SKM-1 treated with dmso at 0.1 percent for 144 hours (cell line): ENCODE results near the gene SYNE1.
"Not testable (repeated sequence)": the region's sequence is repeated elsewhere in the genome, so short reads cannot be mapped to it uniquely, and the experiment has no call there.

Experiments
- DNase-seq: peaks from one replicate; lab custom pipeline; 2025; ENCODE audit not compliant: unreplicated experiment; lab: John Stamatoyannopoulos, UW

The SYNE1 gene

DNA sequence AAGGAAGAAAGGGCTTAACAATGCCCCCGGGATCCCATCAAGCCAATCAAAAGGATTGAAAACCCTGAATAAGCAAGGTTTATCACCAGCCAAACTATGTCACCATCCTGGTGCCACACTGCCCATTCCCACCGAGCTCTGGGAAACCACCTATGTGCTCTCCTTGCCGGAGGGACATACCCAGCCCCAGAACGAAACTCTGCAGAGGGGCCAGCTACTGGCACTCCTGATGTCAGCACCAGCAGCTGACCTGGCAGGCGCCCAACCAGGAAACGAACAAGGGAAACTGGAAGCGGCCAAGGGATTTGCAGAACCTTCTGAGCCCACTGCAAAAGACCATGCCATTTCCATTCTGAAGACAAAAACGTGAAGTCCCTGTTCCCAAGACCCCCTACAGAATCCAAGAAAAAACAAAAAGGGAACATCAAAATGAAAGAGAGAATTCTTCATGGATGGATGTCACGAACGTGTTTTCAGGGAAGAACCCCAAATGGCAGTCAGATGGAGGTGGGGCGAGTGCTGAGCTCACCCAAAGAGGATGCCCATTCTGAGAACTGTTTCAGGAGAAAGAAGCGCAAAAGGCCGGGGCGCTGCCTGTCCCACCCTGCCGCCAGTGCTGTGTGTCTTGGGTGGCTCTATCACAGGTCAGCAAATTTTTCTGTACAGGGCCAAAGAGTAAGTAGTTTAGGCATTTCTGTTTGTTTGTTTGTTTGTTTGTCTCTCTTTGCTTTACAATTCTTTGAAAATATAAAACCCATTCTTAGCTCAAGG, 524.5 kb downstream of the SYNE1 start:
- no peak for DNase-seq

DNA sequence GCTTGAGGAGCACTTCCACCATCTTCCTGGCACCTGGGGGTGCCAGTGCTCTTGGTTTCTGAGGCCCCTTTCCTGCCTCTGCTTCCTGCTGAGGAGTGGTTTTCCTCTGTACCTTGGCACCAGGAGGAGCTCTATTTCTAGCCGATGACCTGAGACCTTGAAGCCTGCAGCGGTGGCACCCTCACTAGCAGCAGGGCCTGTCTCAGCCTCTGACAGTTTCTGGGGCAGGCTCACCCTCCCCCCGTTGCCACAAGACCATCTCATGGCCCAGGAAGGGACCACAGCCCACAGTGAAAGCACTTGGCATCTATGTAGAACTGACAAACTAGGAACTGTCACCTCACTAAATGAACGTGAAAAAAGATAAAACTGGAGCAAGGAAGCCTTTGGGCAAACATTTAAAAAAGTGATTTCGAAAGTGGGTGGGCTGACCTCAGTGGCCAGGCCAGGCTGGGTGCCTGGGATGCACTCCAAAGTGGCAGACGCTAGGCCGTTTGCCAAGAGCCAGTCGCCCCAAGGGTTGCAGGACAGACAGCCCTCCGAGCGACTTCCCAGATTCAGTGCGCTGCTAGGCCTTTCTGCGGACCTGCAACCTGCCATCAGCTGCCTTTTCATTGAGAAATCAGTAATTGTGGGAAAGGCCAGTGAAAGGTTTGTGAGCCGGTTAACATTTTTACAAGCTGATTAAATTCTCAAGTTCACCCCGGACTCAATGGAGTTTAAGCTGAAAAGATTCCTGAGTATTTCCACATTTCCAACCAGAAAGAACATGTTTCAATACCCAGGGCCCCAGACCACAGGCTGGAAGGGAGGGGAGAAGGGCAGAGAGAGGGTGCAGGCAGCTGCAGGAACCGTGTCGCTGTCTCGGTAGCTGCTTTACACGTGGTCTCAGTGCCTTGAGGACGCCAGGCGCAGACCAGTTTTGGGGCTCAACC, 526.0 kb downstream of the SYNE1 start:
- DNase-seq, result no peak

DNA sequence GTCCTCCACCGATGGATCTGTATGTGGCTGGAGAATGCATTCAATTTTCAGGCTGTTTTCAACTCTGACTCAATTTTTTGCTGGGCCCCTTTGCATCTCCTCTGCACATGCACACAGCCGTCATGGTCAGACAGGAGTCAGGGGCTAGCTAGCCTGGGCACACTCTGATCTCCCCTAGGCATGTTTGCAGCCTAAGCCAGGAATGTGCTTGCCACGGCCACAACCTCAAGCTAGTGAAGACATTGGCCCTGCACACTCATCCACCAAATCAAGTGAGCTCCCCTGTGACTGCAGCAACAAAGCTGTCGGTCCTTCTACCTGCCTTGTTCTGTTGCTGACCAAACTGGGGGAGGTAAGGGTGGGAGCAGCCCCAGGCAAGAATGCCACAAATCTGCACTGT, 529.2 kb downstream of the SYNE1 start:
- no peak for DNase-seq

DNA sequence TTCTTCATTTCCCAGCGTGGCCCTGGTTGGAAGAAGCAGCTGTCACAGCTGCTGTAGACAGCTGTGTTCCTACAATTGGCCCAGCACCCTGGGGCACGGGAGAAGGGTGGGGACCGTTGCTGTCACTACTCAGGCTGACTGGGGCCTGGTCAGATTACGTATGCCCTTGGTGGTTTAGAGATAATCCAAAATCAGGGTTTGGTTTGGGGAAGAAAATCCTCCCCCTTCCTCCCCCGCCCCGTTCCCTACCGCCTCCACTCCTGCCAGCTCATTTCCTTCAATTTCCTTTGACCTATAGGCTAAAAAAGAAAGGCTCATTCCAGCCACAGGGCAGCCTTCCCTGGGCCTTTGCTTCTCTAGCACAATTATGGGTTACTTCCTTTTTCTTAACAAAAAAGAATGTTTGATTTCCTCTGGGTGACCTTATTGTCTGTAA, 537.0 kb downstream of the SYNE1 start:
- DNase-seq, result peak; percentile 25

DNA sequence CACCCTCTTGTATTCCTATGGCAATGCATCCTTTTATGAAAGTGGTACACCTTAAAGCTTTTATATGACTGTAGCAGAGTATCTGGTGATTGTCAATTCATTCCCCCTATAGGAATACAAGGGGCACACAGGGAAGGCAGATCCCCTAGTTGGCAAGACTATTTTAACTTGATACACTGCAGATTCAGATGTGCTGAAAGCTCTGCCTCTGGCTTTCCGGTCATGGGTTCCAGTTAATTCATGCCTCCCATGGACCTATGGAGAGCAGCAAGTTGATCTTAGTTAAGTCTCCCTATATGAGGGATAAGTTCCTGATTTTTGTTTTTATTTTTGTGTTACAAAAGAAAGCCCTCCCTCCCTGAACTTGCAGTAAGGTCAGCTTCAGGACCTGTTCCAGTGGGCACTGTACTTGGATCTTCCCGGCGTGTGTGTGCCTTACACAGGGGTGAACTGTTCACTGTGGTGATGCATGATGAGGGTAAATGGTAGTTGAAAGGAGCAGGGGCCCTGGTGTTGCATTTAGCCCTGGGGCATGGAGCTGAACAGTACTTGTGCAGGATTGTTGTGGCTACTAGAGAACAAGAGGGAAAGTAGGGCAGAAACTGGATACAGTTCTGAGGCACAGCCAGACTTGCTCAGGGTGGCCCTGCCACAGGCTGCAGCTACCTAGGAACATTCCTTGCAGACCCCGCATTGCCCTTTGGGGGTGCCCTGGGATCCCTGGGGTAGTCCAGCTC, 537.5 kb downstream of the SYNE1 start:
- DNase-seq, result no peak

DNA sequence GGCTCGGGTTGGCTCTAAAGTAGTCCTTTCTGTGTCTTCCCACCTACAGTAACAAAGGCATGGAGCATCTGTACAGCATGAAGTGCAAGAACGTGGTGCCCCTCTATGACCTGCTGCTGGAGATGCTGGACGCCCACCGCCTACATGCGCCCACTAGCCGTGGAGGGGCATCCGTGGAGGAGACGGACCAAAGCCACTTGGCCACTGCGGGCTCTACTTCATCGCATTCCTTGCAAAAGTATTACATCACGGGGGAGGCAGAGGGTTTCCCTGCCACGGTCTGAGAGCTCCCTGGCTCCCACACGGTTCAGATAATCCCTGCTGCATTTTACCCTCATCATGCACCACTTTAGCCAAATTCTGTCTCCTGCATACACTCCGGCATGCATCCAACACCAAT, 538.5 kb downstream of the SYNE1 start:
- no peak for DNase-seq

DNA sequence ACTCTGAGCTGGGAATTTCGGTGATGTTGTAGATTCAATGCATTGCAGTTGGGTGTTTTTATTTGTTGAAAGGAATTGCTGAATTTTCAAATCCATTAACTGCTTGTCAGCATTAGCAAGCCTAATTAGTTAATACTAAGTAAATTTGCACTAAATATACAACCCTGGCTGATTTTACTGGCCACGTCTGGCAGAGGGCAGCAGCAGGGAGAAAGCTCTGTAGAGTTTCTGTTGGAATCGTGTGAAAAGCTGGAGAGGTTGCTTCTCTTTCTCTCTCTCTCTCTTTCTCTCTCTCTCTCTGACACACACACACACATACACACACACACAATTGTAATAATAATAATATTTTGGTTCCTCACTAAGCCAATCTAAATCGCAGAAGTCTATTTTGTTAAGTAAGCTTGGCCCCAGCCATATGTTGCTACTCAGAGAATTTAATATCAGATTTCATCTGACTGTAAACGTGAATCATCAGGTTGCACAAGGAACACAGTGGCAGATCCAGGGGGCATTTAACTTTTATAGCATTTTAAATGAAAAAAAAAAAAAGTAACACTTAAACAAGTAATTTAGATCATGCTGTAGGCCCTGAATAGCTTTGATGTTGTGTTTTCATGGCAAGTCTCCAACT, 540.2 kb downstream of the SYNE1 start:
- no peak for DNase-seq

DNA sequence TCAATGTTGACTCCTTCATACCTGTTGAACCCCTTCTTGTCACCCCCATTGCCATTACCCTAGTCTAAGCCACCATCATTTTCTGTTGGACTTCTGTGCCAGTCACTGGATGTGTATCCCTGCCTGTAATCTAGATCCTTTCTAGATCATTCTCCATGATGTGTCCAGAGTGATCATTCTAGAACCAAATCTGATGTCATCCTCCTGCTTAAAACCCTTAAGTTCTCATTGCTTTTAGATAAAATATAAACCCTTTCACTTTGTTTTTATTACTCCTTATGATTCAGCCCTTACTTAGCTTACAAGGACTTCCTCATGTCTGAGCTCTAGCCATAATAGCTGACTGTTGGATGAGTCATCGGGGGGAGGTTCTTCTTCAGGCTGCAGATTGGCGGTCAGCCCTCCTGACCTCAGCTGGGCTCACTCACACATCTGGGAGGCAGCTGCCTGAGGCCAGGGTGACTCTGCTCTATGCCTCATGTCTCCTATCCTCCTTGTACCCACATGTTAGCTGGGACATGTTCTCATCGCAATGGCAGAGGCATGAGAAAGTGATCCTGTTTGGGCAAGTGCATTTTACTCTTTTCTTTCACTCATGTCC, 542.1 kb downstream of the SYNE1 start:
- DNase-seq, result peak; percentile 25

DNA sequence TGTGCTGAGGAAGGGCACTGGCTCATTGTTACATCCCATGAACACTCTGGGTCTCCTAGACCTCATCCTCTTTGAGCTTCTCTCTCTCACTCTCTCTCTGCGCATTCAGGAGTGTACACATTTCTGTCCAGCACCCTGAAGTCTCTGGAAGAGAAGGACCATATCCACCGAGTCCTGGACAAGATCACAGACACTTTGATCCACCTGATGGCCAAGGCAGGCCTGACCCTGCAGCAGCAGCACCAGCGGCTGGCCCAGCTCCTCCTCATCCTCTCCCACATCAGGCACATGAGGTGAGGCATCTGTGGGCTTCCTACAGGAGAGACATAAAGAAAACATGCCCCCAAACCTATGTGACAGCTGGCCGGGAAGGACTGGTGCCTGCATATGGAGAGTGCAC, 542.9 kb downstream of the SYNE1 start:
- no peak for DNase-seq

DNA sequence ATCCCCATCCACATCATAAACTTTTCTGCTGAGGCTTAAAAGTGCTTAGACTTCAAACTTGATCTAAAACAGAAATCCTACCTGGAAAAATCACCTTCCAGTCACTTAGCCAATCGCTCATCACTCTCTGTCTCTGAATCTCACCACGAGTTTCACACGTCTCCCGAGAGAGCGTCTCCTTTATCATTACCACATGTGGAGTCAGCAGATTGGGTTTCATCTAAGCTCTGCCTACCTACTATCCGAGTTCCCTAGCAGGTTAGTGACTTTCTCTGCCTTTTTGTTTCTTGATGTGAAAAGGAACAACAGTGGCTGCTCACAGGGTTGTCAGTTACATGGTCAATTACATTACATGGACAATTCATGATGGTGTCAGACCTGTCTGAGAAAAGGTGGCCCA, 543.5 kb downstream of the SYNE1 start:
- DNase-seq, result no peak

DNA sequence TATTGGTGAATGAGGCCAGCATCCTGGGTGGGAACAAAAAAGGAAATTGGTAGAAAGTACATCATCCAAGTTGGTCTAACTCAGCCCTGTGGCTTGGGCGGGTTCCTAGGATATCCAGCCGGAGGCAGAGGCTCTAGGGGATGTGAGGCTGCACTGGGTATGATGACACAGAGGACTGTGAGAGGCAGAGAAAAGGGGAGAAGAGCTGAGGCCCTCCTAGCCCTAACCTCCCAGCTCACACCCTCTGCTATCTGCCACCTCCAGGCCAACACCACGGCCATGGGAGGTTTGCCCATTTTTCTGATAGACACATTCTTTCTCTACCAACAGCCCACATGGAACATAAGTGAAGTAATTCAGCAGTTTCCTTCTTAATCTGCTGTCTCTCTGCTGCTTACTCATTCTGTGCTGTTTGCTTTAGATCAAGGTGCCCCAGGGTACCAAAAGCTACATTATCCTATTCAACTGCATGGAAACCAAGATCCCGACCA, 545.3 kb downstream of the SYNE1 start:
- no peak for DNase-seq

DNA sequence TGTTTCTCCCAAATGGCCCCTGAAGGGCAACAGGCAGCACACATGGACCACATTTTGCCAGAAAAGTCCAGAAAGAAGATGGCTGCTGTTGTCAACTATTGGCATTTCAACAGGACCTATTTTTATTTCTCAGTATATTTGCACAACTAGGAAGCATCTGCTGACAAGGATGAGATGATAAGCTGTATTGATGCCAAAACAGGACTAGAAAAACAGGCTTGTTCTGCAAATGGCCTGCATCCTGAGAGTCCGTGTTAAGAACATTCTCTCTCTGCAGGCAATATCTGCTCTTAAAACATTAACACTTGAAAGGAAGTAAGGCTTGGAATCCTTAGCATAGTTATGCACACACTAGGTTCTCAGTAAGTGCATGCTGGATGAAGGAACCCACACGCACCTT, 546.0 kb downstream of the SYNE1 start:
- DNase-seq, result no peak

DNA sequence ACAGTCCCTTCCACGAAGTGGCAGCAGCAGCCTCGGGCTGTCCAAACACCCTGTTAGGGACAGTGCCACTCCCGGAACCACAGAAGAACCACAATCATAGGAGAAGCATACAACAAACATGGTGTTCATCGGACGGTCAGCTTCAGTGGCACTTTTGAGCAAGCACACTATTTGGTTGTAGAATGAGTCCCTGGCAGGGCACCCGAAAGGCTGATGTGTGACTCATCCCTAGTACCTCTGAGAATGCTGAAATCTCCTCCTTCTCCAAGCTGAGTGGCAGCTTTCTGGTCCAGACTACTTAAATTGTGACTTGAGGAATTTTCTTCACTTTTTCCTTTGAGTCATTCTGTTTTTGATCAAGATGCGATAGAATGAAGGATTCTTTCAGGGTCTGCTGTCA, 547.2 kb downstream of the SYNE1 start:
- DNase-seq, result no peak

DNA sequence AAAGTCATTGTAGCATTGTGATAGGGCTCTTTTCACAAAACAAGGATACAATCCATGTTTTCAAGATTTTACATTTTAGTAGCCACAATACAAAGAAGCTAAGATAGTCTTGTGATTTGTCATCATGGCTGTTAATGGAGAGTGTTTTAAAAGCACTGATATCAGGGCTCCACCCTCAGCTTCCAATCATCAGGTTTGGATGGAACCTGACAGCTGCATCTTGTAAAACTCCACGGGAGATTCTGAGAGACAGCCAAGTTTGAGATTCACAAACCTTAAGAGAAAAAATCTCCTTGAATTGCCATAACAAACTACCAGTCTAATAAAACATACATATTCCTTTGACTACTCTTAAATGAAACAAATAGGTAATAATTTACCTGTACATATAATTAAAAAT, 549.5 kb downstream of the SYNE1 start:
- DNase-seq, result no peak

DNA sequence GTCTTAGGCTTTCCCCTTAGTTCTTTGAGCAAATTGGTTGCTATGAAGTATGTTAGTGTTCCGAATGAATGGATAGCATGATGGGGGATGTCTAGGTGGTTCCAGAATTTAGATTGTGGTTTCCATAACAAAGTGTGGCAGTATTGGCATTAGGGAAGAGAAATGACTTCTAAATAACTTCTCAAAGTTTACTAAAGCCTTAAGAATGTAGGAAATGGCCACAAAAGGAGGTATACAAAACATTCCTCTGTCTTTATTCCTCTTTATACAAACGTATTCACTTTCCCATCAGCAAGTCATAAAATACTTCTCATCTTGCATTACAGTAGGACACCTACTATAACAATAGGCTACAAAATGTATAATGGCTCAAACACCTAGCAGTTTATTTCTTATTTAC, 550.1 kb downstream of the SYNE1 start:
- no peak for DNase-seq

DNA sequence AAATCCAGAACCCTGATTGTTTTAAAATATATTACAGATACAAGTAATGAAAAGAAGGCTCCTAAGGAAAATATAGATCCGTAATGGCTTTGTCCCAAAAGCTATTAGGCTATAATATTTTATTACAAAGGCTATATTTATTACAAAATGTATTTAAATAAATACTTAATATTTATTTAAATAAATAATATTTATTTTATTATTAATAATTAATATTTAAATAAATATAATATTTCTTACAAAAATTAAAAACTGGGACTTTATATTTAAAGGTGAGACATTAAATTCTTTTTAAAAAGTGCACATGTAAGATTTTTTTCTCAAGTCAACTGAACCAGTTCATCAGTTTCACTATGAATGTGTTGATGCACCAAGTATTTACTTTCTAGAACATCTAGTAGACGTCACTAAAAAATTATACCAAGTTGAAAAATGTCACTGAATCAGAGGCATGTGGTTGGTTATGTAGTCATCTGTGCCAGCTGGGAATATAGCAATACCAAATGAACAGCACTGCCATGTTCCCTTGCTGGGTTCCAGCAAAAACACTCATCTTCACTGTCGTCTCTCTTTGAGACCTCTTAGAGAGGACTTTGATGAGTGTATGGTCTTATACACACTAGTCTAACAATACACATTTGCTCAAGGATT, 550.8 kb downstream of the SYNE1 start:
- DNase-seq, result no peak

DNA sequence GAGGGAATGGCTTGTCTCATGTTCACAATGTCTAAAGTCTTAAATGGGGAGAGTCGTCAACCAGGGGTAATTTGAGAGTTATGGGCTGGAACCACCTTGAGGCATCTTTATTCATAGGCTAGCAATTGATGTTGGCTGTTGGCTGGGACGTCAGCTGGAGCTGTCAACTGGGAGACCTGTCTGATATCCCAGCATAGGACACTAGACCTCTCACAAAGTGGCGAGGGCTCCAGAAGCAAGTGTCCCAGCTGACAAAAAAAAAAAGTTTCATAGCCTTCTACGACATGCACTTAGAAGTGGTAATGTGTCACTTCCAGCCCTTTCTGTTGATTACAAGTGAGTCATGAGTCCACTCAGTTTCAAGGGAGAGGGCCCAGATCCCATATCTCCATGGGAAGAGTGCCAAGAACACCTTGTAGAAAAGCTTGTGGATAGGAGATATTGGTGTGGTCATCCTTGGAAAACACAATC, 551.7 kb downstream of the SYNE1 start:
- no peak for DNase-seq

DNA sequence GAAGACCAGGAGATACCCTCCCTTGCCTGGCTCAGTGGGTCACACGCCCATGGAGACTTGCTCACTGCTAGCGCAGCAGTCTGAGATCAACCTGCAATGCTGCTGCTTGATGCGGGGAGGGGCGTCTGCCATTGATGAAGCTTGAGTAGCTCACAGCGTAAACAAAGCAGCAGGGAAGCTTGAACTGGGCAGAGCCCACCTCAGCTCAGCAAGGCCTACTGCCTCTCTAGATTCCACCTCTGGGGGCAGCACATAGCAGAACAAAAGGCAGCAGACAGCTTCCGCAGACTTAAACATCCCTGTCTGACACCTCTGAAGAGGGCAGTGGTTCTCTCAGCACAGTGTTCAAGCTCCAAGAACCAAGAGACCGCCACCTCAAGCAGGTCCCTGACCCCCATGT, 558.4 kb downstream of the SYNE1 start:
- DNase-seq, result no peak

DNA sequence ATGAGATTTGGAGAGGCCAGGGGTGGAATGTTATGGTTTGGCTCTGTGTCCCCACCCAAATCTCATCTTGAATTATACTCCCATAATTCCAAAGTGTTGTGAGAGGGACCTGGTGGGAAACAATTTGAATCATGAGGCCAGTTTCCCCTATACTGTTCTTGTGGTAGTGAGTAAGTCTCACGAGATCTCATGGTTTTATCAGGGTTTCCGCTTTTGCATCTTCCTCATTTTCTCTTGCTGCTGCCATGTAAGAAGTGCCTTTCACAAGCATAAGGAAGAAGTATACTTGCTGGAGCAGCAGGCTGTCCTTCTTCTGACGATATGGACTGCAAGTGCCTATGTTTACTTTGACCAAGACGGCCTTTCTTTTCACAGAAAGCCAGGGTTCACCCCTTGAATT, 559.2 kb downstream of the SYNE1 start:
- no peak for DNase-seq

DNA sequence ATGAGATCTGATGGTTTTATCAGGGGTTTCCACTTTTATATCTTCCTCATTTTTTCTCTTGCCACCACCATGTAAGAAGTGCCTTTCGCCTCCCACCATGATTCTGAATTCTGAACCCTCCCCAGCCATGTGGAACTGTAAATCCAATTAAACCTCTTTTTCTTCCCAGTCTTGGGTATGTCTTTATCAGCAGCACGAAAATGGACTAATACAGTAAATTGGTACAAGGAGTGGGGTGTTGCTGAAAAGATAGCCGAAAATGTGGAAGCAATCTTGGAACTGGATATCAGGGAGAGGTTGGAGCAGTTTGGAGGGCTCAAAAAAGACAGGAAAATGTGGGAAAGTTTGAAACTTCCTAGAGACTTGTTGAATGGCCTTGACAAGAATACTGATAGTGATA, 560.9 kb downstream of the SYNE1 start:
- not testable (repeated sequence) for DNase-seq
